OCI-LY1 (cell line): ENCODE data around the gene ZNF254.

Experiments
- H2AFZ ChIP-seq: fragments of 200-600 bp; sonication (generic), shearing (Covaris generic); 2 replicates; pipeline ENCODE4 v1.6.0; 2014; ENCODE audit warnings: antibody characterized with exemption, mild to moderate bottlenecking, low read length
- H3F3A ChIP-seq: fragments of 200-600 bp; sonication (generic), shearing (Covaris generic); 2 replicates; pipeline ENCODE4 v1.6.0; 2014; ENCODE audit warnings: mild to moderate bottlenecking, antibody characterized with exemption, low read length, moderate library complexity; ENCODE audit not compliant: insufficient read depth
- H3K27ac ChIP-seq: fragments of 200-600 bp; sonication (generic); 2 replicates; pipeline ENCODE4 v1.5.1; 2014; ENCODE audit warnings: low read length, mixed run types, mild to moderate bottlenecking, low read depth; ENCODE audit not compliant: poor library complexity, severe bottlenecking
- H3K27me3 ChIP-seq: fragments of 200-600 bp; sonication (generic); 2 replicates; pipeline ENCODE4 v1.6.0; 2014; ENCODE audit warnings: antibody characterized with exemption, mild to moderate bottlenecking, low read length, moderate library complexity; ENCODE audit not compliant: insufficient read depth
- H3K36me3 ChIP-seq: fragments of 200-600 bp; sonication (generic); 2 replicates; pipeline ENCODE4 v1.6.1; 2014; ENCODE audit warnings: mild to moderate bottlenecking, antibody characterized with exemption, low read length, moderate library complexity, mixed read lengths; ENCODE audit not compliant: insufficient read depth
- H3K4me1 ChIP-seq: fragments of 200-600 bp; sonication (generic); 2 replicates; pipeline ENCODE4 v1.5.1; 2014; ENCODE audit warnings: mild to moderate bottlenecking, low read length, moderate library complexity; ENCODE audit not compliant: insufficient read depth, severe bottlenecking
- H3K4me2 ChIP-seq: fragments of 200-600 bp; sonication (generic), shearing (Covaris generic); 2 replicates; pipeline ENCODE4 v1.6.1; 2014; ENCODE audit warnings: low read length
- H3K4me3 ChIP-seq: fragments of 200-600 bp; sonication (generic); 2 replicates; pipeline ENCODE4 v1.5.1; 2014; ENCODE audit warnings: low read length, low read depth, mild to moderate bottlenecking, mixed read lengths; ENCODE audit not compliant: poor library complexity, severe bottlenecking
- H3K79me2 ChIP-seq: fragments of 200-600 bp; shearing (Covaris generic); 2 replicates; pipeline ENCODE4 v1.6.1; 2016; ENCODE audit warnings: mixed run types, low read length, mixed read lengths; ENCODE audit not compliant: insufficient read depth
- H3K9ac ChIP-seq: fragments of 200-600 bp; sonication (generic), shearing (Covaris generic); 2 replicates; pipeline ENCODE4 v1.6.1; 2014; ENCODE audit warnings: mild to moderate bottlenecking, low read length, mixed read lengths
- H3K9me2 ChIP-seq: fragments of 200-600 bp; sonication (generic), shearing (Covaris generic); 2 replicates; pipeline ENCODE4 v1.6.1; 2014; ENCODE audit warnings: low read depth, mild to moderate bottlenecking, low read length, mixed read lengths
- H3K9me3 ChIP-seq: fragments of 200-600 bp; shearing (Covaris generic); 2 replicates; pipeline ENCODE4 v1.6.1; 2014; ENCODE audit warnings: low read length, mixed read lengths
- H4K20me1 ChIP-seq: fragments of 200-600 bp; sonication (generic), shearing (Covaris generic); 2 replicates; pipeline ENCODE4 v1.6.0; 2016; ENCODE audit warnings: mild to moderate bottlenecking, low read length; ENCODE audit not compliant: insufficient read depth
- CTCF ChIP-seq: fragments of 200-600 bp; sonication (generic), shearing (Covaris generic); IDR thresholded peaks from 2 replicates; pipeline ENCODE4 v1.5.1; 2017; ENCODE audit warnings: mild to moderate bottlenecking, antibody characterized with exemption, low read length, moderate library complexity, mixed read lengths
- EZH2 ChIP-seq: fragments of 200-600 bp; sonication (generic), shearing (Covaris generic); IDR thresholded peaks from 2 replicates; pipeline ENCODE4 v1.8.0; 2017; ENCODE audit warnings: borderline replicate concordance, mixed run types, mild to moderate bottlenecking, antibody characterized with exemption, low read length, moderate library complexity, mixed read lengths

The ZNF254 gene

GRCh38 chr19:24052811-24053210, 34.2 kb upstream of the ZNF254 start:
- H3K9me2 ChIP-seq: no peaks in the 10 kb centered on the region

GRCh38 chr19:24053601-24054000, 33.4 kb upstream of the ZNF254 start:
- Histone ChIP-seq H3K9me3 (no peaks in the 10 kb centered on the region), H3K4me1 (no peaks in the 10 kb centered on the region), H3K4me2 (no peak overlapping the region), H3F3A (no peaks in the 10 kb centered on the region), H3K9ac (no peak overlapping the region), H3K27ac (no peak overlapping the region), H3K9me2 (no peaks in the 10 kb centered on the region), H3K4me3 (no peak overlapping the region), H3K27me3 (no peaks in the 10 kb centered on the region), H4K20me1 (no peaks in the 10 kb centered on the region), H2AFZ (no peak overlapping the region), H3K79me2 (no peaks in the 10 kb centered on the region), H3K36me3 (peaks cover 86% of the 10 kb centered on the region)
- no peak for TF ChIP-seq EZH2
- TF ChIP-seq CTCF: no peak

More at GRCh38 chr19:24052811-24053210, 34.2 kb upstream of the ZNF254 start:
- no peak overlapping the region for H3K4me2 ChIP-seq
- no peak overlapping the region for H3K9ac ChIP-seq
- no peaks in the 10 kb centered on the region for H3F3A ChIP-seq
- H3K79me2 ChIP-seq: no peaks in the 10 kb centered on the region
- TF ChIP-seq EZH2 (no peak), CTCF (no peak)
- peaks cover 87% of the 10 kb centered on the region for H3K36me3 ChIP-seq
- no peak overlapping the region for H3K4me3 ChIP-seq
- H3K27ac ChIP-seq: no peak overlapping the region
- H3K4me1 ChIP-seq: no peaks in the 10 kb centered on the region
- H2AFZ ChIP-seq: no peak overlapping the region
- H4K20me1 ChIP-seq: no peaks in the 10 kb centered on the region
- H3K9me3 ChIP-seq: no peaks in the 10 kb centered on the region
- no peaks in the 10 kb centered on the region for H3K27me3 ChIP-seq

- Histone ChIP-seq H3K4me1 (no peaks in the 10 kb centered on the region), H3F3A (no peaks in the 10 kb centered on the region), H3K4me3 (no peak overlapping the region), H4K20me1 (no peaks in the 10 kb centered on the region), H3K27ac (no peak overlapping the region), H3K9ac (no peak overlapping the region), H3K27me3 (no peaks in the 10 kb centered on the region), H3K9me2 (no peaks in the 10 kb centered on the region), H3K9me3 (no peaks in the 10 kb centered on the region), H3K36me3 (peaks cover 86% of the 10 kb centered on the region), H3K79me2 (no peaks in the 10 kb centered on the region), H3K4me2 (no peak overlapping the region), H2AFZ (no peak overlapping the region)
- TF ChIP-seq EZH2: no peak
- no peak for TF ChIP-seq CTCF
Observed at GRCh38 chr19:24054044-24054935, 32.7 kb upstream of the ZNF254 start.
